GM12878 (cell line): ENCODE measurements around the gene ARID3A. TPM values are rescaled to one million over a fixed set of nuclear protein-coding genes. Genes with fewer than 3 reads are reported as not detected.

ENCODE experiments used
- ATAC-seq: fragments of 200-7000 bp; cut with Tn5 transposase; 3 replicates; pipeline ENCODE4 v1.9.1; 2020; ENCODE audit warnings: mild to moderate bottlenecking, moderate library complexity
- BruUV-seq: library from RNA; stranded (reverse); fragments of 400-500 nt; replicated peaks from 2 replicates; lab custom pipeline; 2021; lab: Mats Ljungman, UMichigan
- CTCF ChIA-PET: fragments of 300-600 bp; sonication (Branson Sonifier 250); formaldehyde crosslinking; extraction: SDS; loops from one replicate; lab custom pipeline; 2021; ENCODE audit warnings: inconsistent platforms; lab: Yijun Ruan, JAX
- POLR2A ChIA-PET: fragments of 350-600 bp; formaldehyde crosslinking; extraction: SDS; loops from one replicate; lab custom pipeline; 2021; ENCODE audit warnings: inconsistent platforms; lab: Charles Lee
- RAD21 ChIA-PET: fragments of 300-600 bp; sonication (Branson Sonifier 250); formaldehyde crosslinking; loops from one replicate; lab custom pipeline; 2023; ENCODE audit warnings: antibody characterized with exemption; ENCODE audit not compliant: unreplicated experiment; lab: Charles Lee
- SMC1A ChIA-PET: fragments of 300-600 bp; sonication (Branson Sonifier 250); formaldehyde crosslinking; loops from one replicate; lab custom pipeline; 2023; ENCODE audit not compliant: unreplicated experiment, uncharacterized antibody; lab: Charles Lee
- DNase-seq: peaks from one replicate; pipeline ENCODE4 v3.0.0-alpha.2; 2011; ENCODE audit warnings: low read depth, low spot score
- FAIRE-seq: peaks from 3 replicates; lab custom pipeline; 2011; peaks lifted over from hg19 to GRCh38; lab: Jason Lieb, UNC
- H2AFZ ChIP-seq: 2 replicates; pipeline ENCODE4 v1.6.0; 2011; ENCODE audit warnings: low read depth, low read length, control low read depth; ENCODE audit not compliant: control insufficient read depth
- H3K27ac ChIP-seq: 2 replicates; pipeline ENCODE4 v1.5.1; 2011; ENCODE audit warnings: control low read depth; ENCODE audit not compliant: control insufficient read depth, insufficient read depth
- H3K27me3 ChIP-seq, 2 experiments: replicated peaks in 1 of 2; 2 replicates each; pipeline versions ENCODE4 v1.6.0 to v1.6.1; 2011; ENCODE audit warnings: low read length in 1 of 2; ENCODE audit not compliant: control insufficient read depth in 2 of 2, insufficient read depth in 2 of 2
- H3K36me3 ChIP-seq, 2 experiments: 2 replicates each; pipeline ENCODE4 v1.5.1; 2011; ENCODE audit warnings: low read length in 1 of 2; ENCODE audit not compliant: control insufficient read depth in 2 of 2, insufficient read depth in 2 of 2
- H3K4me1 ChIP-seq: 2 replicates; pipeline ENCODE4 v1.6.1; 2011; ENCODE audit warnings: mild to moderate bottlenecking, low read length, moderate library complexity, mixed read lengths; ENCODE audit not compliant: control insufficient read depth, insufficient read depth
- H3K4me2 ChIP-seq: 2 replicates; pipeline ENCODE4 v1.6.0; 2011; ENCODE audit warnings: control low read depth; ENCODE audit not compliant: control insufficient read depth, insufficient read depth
- H3K4me3 ChIP-seq: fragments of 200-600 bp; sonication (generic); 2 replicates; pipeline ENCODE4 v1.5.1; 2016
- H3K79me2 ChIP-seq: 2 replicates; pipeline ENCODE4 v1.6.0; 2011; ENCODE audit warnings: low read length; ENCODE audit not compliant: control insufficient read depth, insufficient read depth
- H3K9ac ChIP-seq: 2 replicates; pipeline ENCODE4 v1.8.0; 2011; ENCODE audit warnings: low read length, control low read depth, mixed read lengths; ENCODE audit not compliant: control insufficient read depth, insufficient read depth
- H3K9me3 ChIP-seq: replicated peaks from 3 replicates; pipeline ENCODE4 v1.5.1; 2011; ENCODE audit warnings: mild to moderate bottlenecking, low read length; ENCODE audit not compliant: control insufficient read depth, insufficient read depth
- H4K20me1 ChIP-seq: 2 replicates; pipeline ENCODE4 v1.6.0; 2011; ENCODE audit not compliant: control insufficient read depth, insufficient read depth
- CBX5 ChIP-seq: sonication (generic); IDR thresholded peaks from 2 replicates; pipeline ENCODE4 v1.6.1; 2016; ENCODE audit warnings: low read depth, moderate library complexity, mild to moderate bottlenecking, inconsistent platforms
- CHD1 ChIP-seq: IDR thresholded peaks from 2 replicates; pipeline ENCODE4 v1.6.1; 2012; ENCODE audit warnings: low read depth, low read length, improper control_type of control experiment
- EED ChIP-seq: sonication (generic); IDR thresholded peaks from 2 replicates; pipeline ENCODE4 v1.6.1; 2016; ENCODE audit warnings: antibody characterized with exemption, low read depth
- ESRRA ChIP-seq: IDR thresholded peaks from 2 replicates; pipeline ENCODE4 v1.6.1; 2012; ENCODE audit warnings: mild to moderate bottlenecking, low read length, improper control_type of control experiment
- FOXK2 ChIP-seq: fragments of 450-650 bp; IDR thresholded peaks from 2 replicates; pipeline ENCODE4 v1.6.1; 2017; ENCODE audit warnings: mild to moderate bottlenecking, moderate library complexity
- MXI1 ChIP-seq: fragments of 150-350 bp; IDR thresholded peaks from 2 replicates; pipeline ENCODE4 v1.6.1; 2011; ENCODE audit warnings: low read depth, mild to moderate bottlenecking, inconsistent platforms, low read length, improper control_type of control experiment
- MYC ChIP-seq: IDR thresholded peaks from 2 replicates; pipeline ENCODE4 v1.6.1; 2011; ENCODE audit warnings: mild to moderate bottlenecking, low read length, moderate library complexity, inconsistent platforms; ENCODE audit not compliant: insufficient read depth, insufficient replicate concordance, insufficient read length, severe bottlenecking
- NFXL1 ChIP-seq: fragments of 450-650 bp; IDR thresholded peaks from 2 replicates; pipeline ENCODE4 v1.6.1; 2017; ENCODE audit warnings: antibody characterized with exemption, mild to moderate bottlenecking, borderline replicate concordance
- NFYA ChIP-seq: IDR thresholded peaks from 2 replicates; pipeline ENCODE4 v1.6.1; 2011; ENCODE audit warnings: low read depth, mild to moderate bottlenecking, low read length, improper control_type of control experiment, borderline replicate concordance
- POLR2A ChIP-seq: IDR thresholded peaks from 2 replicates; pipeline ENCODE4 v1.6.1; 2011; ENCODE audit warnings: low read depth, mild to moderate bottlenecking, low read length
- RB1 ChIP-seq: fragments of 450-650 bp; formaldehyde crosslinking; IDR thresholded peaks from 2 replicates; pipeline ENCODE4 v1.6.1; 2017; ENCODE audit warnings: mild to moderate bottlenecking, borderline replicate concordance
- SP1 ChIP-seq: IDR thresholded peaks from one replicate; pipeline ENCODE4 v1.6.1; 2011; ENCODE audit warnings: low read depth, low read length
- ZBTB40 ChIP-seq: fragments of 450-650 bp; IDR thresholded peaks from 2 replicates; pipeline ENCODE4 v1.6.1; 2016; ENCODE audit warnings: mild to moderate bottlenecking, moderate library complexity, borderline replicate concordance
- WGBS: methylation state at CpG from one replicate; pipeline ENCODE4 v1.1.6; 2016; ENCODE audit warnings: low lambda C conversion rate; ENCODE audit not compliant: insufficient replicate concordance, insufficient coverage; ENCODE audit errors: missing lambda C conversion rate; 5-methylcytosine and 5-hydroxymethylcytosine counted together
- in situ Hi-C: fragments of 300-500 bp; cut with MboI; formaldehyde crosslinking; loops from 9 replicates; pipeline ENCODE4 v1.14.3; 2018; ENCODE audit warnings: mixed read lengths
- intact Hi-C: fragments of 100-400 bp; cut with micrococcal nuclease; formaldehyde crosslinking; loops from one replicate; pipeline ENCODE4 v1.14.2; 2022; ENCODE audit not compliant: unreplicated experiment
- polyA plus RNA-seq, 11 experiments: library from polyadenylated mRNA; depleted of rRNA in 4 of 11; unstranded in 6 of 11; stranded (reverse) in 5 of 11; fragments of >200 nt; fragmentation: Nextera tagmentation in 4 of 11; fragmentation: Illumina TruSeq in 1 of 11; extraction: Ambion mirVana in 4 of 11; extraction: Trizol in 1 of 11; gene quantifications; 1 replicate in 1 of 11; 2 replicates in 10 of 11; pipeline versions ENCODE4 v1.2.1 to v1.2.3, GENCODE V29; 2011 to 2016; ENCODE audit warnings: inconsistent platforms in 2 of 11, missing spikeins in 2 of 11, low read depth in 1 of 11
- total RNA-seq, 4 experiments: library from RNA; depleted of rRNA in 3 of 4; stranded (reverse); fragments of >200 nt in 3 of 4; fragmentation: Illumina TruSeq in 1 of 4; extraction: Trizol in 1 of 4; gene quantifications; 2 replicates each; pipeline versions ENCODE4 v1.2.1 to v1.2.3, GENCODE V29; 2013 to 2021

The ARID3A gene
- total and polyA plus RNA-seq, 10 of the 15 experiments (the other 5 are each of a cell fraction or from before 2014, with no cell fraction given) = 0.76 to 70.0 (median 16.7) TPM

GRCh38 chr19:901216-902092, 24.4 kb upstream of the ARID3A start:
- TF ChIP-seq CBX5 = no peak
- peak; percentile 22; the same call in 1 of the 2 replicates for TF ChIP-seq POLR2A
- no peak for TF ChIP-seq EED
- H3K9me3 ChIP-seq = no peaks in the 10 kb centered on the region
- H3K9ac ChIP-seq = no peak overlapping the region
- BruUV-seq = no TSS peak
- no peaks in the 10 kb centered on the region for H3K27me3 ChIP-seq
- ChIA-PET POLR2A (no interaction called here), CTCF (no interaction called here), RAD21 (no interaction called here), SMC1A (no interaction called here)
- 92% methylated on average over 27 of the region's 27 CpGs for WGBS
- DNase-seq = no peak
- no peak for ATAC-seq
- H2AFZ ChIP-seq = no peak overlapping the region
- no peak overlapping the region for H3K27ac ChIP-seq
- H3K79me2 ChIP-seq = peaks cover 1% of the 10 kb centered on the region
- no peaks in the 10 kb centered on the region for H4K20me1 ChIP-seq
- H3K4me3 ChIP-seq = no peak overlapping the region
- intact Hi-C loops (no loop called here), in situ Hi-C loops (no loop called here)
- no peak overlapping the region for H3K4me2 ChIP-seq
- H3K36me3 ChIP-seq = peaks cover 0 to 6% of the 10 kb centered on the region in 2 experiments; a peak in 2 of 4 replicates
- H3K4me1 ChIP-seq = peaks cover 8% of the 10 kb centered on the region
- FAIRE-seq = no peak

GRCh38 chr19:902093-902370, 23.8 kb upstream of the ARID3A start:
- ChIA-PET RAD21 (no interaction called here), CTCF (no interaction called here), SMC1A (no interaction called here), POLR2A (no interaction called here)
- H2AFZ ChIP-seq = no peak overlapping the region
- H3K36me3 ChIP-seq = peaks cover 0 to 6% of the 10 kb centered on the region in 2 experiments; a peak in 2 of 4 replicates
- no TSS peak for BruUV-seq
- intact Hi-C loops (no loop called here), in situ Hi-C loops (no loop called here)
- TF ChIP-seq MYC (no peak), ESRRA (no peak), ZBTB40 (no peak), RB1 (no peak), NFYA (no peak), SP1 (no peak), NFXL1 (no peak), MXI1 (no peak), CHD1 (no peak), FOXK2 (no peak)
- ATAC-seq = no peak
- no peak overlapping the region for H3K4me3 ChIP-seq
- WGBS = 79% methylated on average over 7 of the region's 7 CpGs
- peaks cover 13% of the 10 kb centered on the region for H3K4me1 ChIP-seq
- no peak overlapping the region for H3K9ac ChIP-seq
- no peak overlapping the region for H3K4me2 ChIP-seq
- DNase-seq = no peak
- no peaks in the 10 kb centered on the region for H3K9me3 ChIP-seq
- no peaks in the 10 kb centered on the region for H3K27me3 ChIP-seq
- H3K79me2 ChIP-seq = peaks cover 3% of the 10 kb centered on the region
- H4K20me1 ChIP-seq = no peaks in the 10 kb centered on the region
- no peak for FAIRE-seq
- no peak overlapping the region for H3K27ac ChIP-seq
